Type B pancreatic cell (in vitro differentiated cells): Measurements from ENCODE around the gene SVOP. TPM values are rescaled to one million over a fixed set of nuclear protein-coding genes. Genes with fewer than 3 reads are reported as not detected.

Experiments used
- DNase-seq: peaks from one replicate; pipeline ENCODE4 v3.0.0; 2021; ENCODE audit warnings: mixed read lengths; ENCODE audit not compliant: unreplicated experiment; ENCODE audit errors: extremely low spot score
- H3K27ac Mint-ChIP-seq: 2 replicates; pipeline ENCODE4 v1.8.0; 2021; ENCODE audit warnings: mild to moderate bottlenecking, mixed read lengths
- H3K27me3 Mint-ChIP-seq: 2 replicates; pipeline ENCODE4 v1.8.0; 2021; ENCODE audit warnings: mixed read lengths
- H3K36me3 Mint-ChIP-seq: 2 replicates; pipeline ENCODE4 v1.8.0; 2021; ENCODE audit warnings: mixed read lengths
- H3K4me1 Mint-ChIP-seq: one replicate; pipeline ENCODE4 v1.8.0; 2021; ENCODE audit warnings: mixed read lengths; ENCODE audit not compliant: unreplicated experiment
- H3K4me3 Mint-ChIP-seq: 2 replicates; pipeline ENCODE4 v1.8.0; 2021; ENCODE audit warnings: mild to moderate bottlenecking, mixed read lengths
- H3K9me3 Mint-ChIP-seq: 2 replicates; pipeline ENCODE4 v1.8.0; 2021; ENCODE audit warnings: mixed read lengths
- CTCF ChIP-seq: fragments of 200-600 bp; sonication (generic); conservative IDR thresholded peaks from 2 replicates; pipeline ENCODE4 v1.5.0; 2021; ENCODE audit warnings: antibody characterized with exemption, mild to moderate bottlenecking
- total RNA-seq: library from RNA; stranded (reverse); gene quantifications from 2 replicates; pipeline ENCODE4 v1.2.1, GENCODE V29; 2021; ENCODE audit warnings: low replicate concordance

Gene SVOP
- total RNA-seq, 1 donor from 2014 or later, result 3.6 TPM

- no peak overlapping the region for H3K4me3 Mint-ChIP-seq
- no peaks in the 10 kb centered on the region for H3K9me3 Mint-ChIP-seq
- TF ChIP-seq CTCF, result no peak
- no peaks in the 10 kb centered on the region for H3K36me3 Mint-ChIP-seq
- H3K27me3 Mint-ChIP-seq, result peaks cover 7% of the 10 kb centered on the region
- no peak overlapping the region for H3K27ac Mint-ChIP-seq
- DNase-seq, result no peak
- H3K4me1 Mint-ChIP-seq, result no peaks in the 10 kb centered on the region
Observed at GRCh38 chr12:108980831-108981618, 39.8 kb downstream of the SVOP start.

- Mint-ChIP-seq H3K27ac (no peak overlapping the region), H3K9me3 (no peaks in the 10 kb centered on the region), H3K4me3 (no peak overlapping the region), H3K4me1 (peaks cover 1% of the 10 kb centered on the region), H3K27me3 (peaks cover 9% of the 10 kb centered on the region), H3K36me3 (no peaks in the 10 kb centered on the region)
- DNase-seq, result no peak
- no peak for TF ChIP-seq CTCF
Observed at GRCh38 chr12:108977360-108977759, 43.5 kb downstream of the SVOP start.

- no peak for TF ChIP-seq CTCF
- Mint-ChIP-seq H3K36me3 (no peaks in the 10 kb centered on the region), H3K27me3 (peaks cover 9% of the 10 kb centered on the region), H3K9me3 (no peaks in the 10 kb centered on the region), H3K4me3 (no peak overlapping the region), H3K27ac (no peak overlapping the region), H3K4me1 (peaks cover 4% of the 10 kb centered on the region)
- no peak for DNase-seq
Observed at GRCh38 chr12:108975024-108975593, 45.8 kb downstream of the SVOP start.

GRCh38 chr12:108973629-108974152 lies 47.2 kb downstream of the SVOP start:
- Mint-ChIP-seq H3K4me3 (no peak overlapping the region), H3K4me1 (peaks cover 4% of the 10 kb centered on the region), H3K9me3 (no peaks in the 10 kb centered on the region)

GRCh38 chr12:108972358-108972757 lies 48.5 kb downstream of the SVOP start:
- peaks cover 6% of the 10 kb centered on the region for H3K27me3 Mint-ChIP-seq

More at GRCh38 chr12:108973629-108974152, 47.2 kb downstream of the SVOP start:
- no peaks in the 10 kb centered on the region for H3K36me3 Mint-ChIP-seq
- DNase-seq, result no peak
- H3K27ac Mint-ChIP-seq, result no peak overlapping the region
- peaks cover 9% of the 10 kb centered on the region for H3K27me3 Mint-ChIP-seq
- no peak for TF ChIP-seq CTCF

More at GRCh38 chr12:108972358-108972757, 48.5 kb downstream of the SVOP start:
- Mint-ChIP-seq H3K4me1 (peaks cover 4% of the 10 kb centered on the region), H3K27ac (no peak overlapping the region), H3K9me3 (peaks cover 4% of the 10 kb centered on the region), H3K4me3 (no peak overlapping the region), H3K36me3 (no peaks in the 10 kb centered on the region)
- no peak for TF ChIP-seq CTCF
- DNase-seq, result no peak
